ENCODE results near the gene TM4SF5.

The TM4SF5 gene

GRCh38 chr17:4789951-4790704 lies 18.4 kb downstream of the TM4SF5 start:
- Histone ChIP-seq H3K4me1 (peaks cover 22% of the 10 kb centered on the region), H3K27me3 (ENCODE audit: control insufficient read depth, insufficient read depth, low read length) (no peaks in the 10 kb centered on the region), H3K9me3 (ENCODE audit: control insufficient read depth, low read length) (no peaks in the 10 kb centered on the region), H3K9ac (peak overlapping the region; percentile 56), H3K36me3 (ENCODE audit: control insufficient read depth, insufficient read depth, low read length) (no peaks in the 10 kb centered on the region), H3K4me3 (ENCODE audit: low read depth, low read length) (peak overlapping the region; percentile 80), H3K4me2 (ENCODE audit: low read length) (peak overlapping the region; percentile 92), H3K27ac (peak overlapping the region; percentile 91), H3K79me2 (no peaks in the 10 kb centered on the region), H2AFZ (peak overlapping the region; percentile 81)
- TF ChIP-seq CTCF (IDR thresholded peaks at IDR 0.05) = peak; percentile 85

- no peaks in the 10 kb centered on the region for H3K9me3 ChIP-seq (ENCODE audit: control insufficient read depth, low read length)
- H3K4me3 ChIP-seq (ENCODE audit: low read depth, low read length) = peak overlapping the region; percentile 80
Measured at GRCh38 chr17:4790705-4791088, 19.0 kb downstream of the TM4SF5 start.

GRCh38 chr17:4795168-4795567 lies 23.5 kb downstream of the TM4SF5 start:
- no peak overlapping the region for H3K9ac ChIP-seq
- TF ChIP-seq CTCF (IDR thresholded peaks at IDR 0.05) = no peak
- peak overlapping the region; percentile 89 for H2AFZ ChIP-seq
- H3K9me3 ChIP-seq (ENCODE audit: control insufficient read depth, low read length) = no peaks in the 10 kb centered on the region
- H3K4me2 ChIP-seq (ENCODE audit: low read length) = no peak overlapping the region
- H3K27me3 ChIP-seq (ENCODE audit: control insufficient read depth, insufficient read depth, low read length) = no peaks in the 10 kb centered on the region
- H3K4me1 ChIP-seq = peaks cover 8% of the 10 kb centered on the region
- no peak overlapping the region for H3K27ac ChIP-seq
- H3K79me2 ChIP-seq = peaks cover 5% of the 10 kb centered on the region
- H3K36me3 ChIP-seq (ENCODE audit: control insufficient read depth, insufficient read depth, low read length) = no peaks in the 10 kb centered on the region
- peak overlapping the region; percentile 99 for H3K4me3 ChIP-seq (ENCODE audit: low read depth, low read length)

More at GRCh38 chr17:4790705-4791088, 19.0 kb downstream of the TM4SF5 start:
- H3K9ac ChIP-seq = no peak overlapping the region
- peaks cover 21% of the 10 kb centered on the region for H3K4me1 ChIP-seq
- no peaks in the 10 kb centered on the region for H3K79me2 ChIP-seq
- H3K27ac ChIP-seq = peak overlapping the region; percentile 91
- peak overlapping the region; percentile 92 for H3K4me2 ChIP-seq (ENCODE audit: low read length)
- peak overlapping the region; percentile 81 for H2AFZ ChIP-seq
- no peaks in the 10 kb centered on the region for H3K27me3 ChIP-seq (ENCODE audit: control insufficient read depth, insufficient read depth, low read length)
- no peaks in the 10 kb centered on the region for H3K36me3 ChIP-seq (ENCODE audit: control insufficient read depth, insufficient read depth, low read length)
- no peak for TF ChIP-seq CTCF (IDR thresholded peaks at IDR 0.05)

- Histone ChIP-seq H3K4me1 (peaks cover 5% of the 10 kb centered on the region), H3K79me2 (peaks cover 5% of the 10 kb centered on the region), H3K4me2 (ENCODE audit: low read length) (peak overlapping the region; percentile 91), H3K9ac (peak overlapping the region; percentile 95), H3K4me3 (ENCODE audit: low read depth, low read length) (peak overlapping the region; percentile 99), H3K9me3 (ENCODE audit: control insufficient read depth, low read length) (no peaks in the 10 kb centered on the region), H2AFZ (peak overlapping the region; percentile 89), H3K27ac (peak overlapping the region; percentile 92), H3K36me3 (ENCODE audit: control insufficient read depth, insufficient read depth, low read length) (no peaks in the 10 kb centered on the region), H3K27me3 (ENCODE audit: control insufficient read depth, insufficient read depth, low read length) (no peaks in the 10 kb centered on the region)
- peak; percentile 5 for TF ChIP-seq CTCF (IDR thresholded peaks at IDR 0.05)
Measured at GRCh38 chr17:4796552-4796920, 24.9 kb downstream of the TM4SF5 start.

Data from parathyroid adenoma (tissue), 2 donors.